Measurements from ENCODE around the gene FAM78A.

GRCh38 chr9:131239161-131239975, 36.9 kb downstream of the FAM78A start:
- no peak for TF ChIP-seq POLR2A (IDR thresholded peaks at IDR 0.05; ENCODE audit: low read depth, low read length)
- TF ChIP-seq POLR2AphosphoS5 (IDR thresholded peaks at IDR 0.05; ENCODE audit: low read depth, low read length), result no peak

Measured in GM12892 (cell line).